ENCODE results near the gene EXOC3L1.

DNA sequence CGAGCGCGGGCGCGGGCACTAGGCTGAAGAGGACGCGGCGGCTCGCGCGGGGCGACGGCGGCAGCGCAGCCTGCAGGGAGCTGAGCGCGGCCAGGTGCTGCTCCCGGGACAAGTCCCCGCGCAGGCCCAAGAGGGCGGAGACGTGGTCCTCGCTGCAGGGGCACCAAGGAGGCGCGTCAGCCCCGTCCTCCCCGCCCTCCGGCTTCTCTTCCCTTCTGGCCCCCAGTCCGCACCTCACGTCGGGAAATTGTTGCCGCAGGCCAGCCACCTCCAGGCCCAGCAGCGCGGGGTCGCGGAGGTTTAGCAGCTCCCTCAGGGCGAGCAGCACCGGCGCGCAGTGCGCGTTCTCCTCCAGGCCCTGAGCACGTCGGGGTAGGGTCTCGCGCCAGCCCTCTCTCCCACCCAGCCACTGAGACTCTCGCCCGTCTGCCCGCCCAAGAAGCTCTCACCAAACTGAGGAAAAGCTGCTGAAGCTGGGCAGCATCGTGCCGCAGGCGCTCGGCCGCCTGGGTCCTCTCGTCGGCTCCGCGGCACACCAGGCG, 5.4 kb downstream of the EXOC3L1 start:
- TF ChIP-seq EZH2 (IDR thresholded peaks at IDR 0.05; ENCODE audit: low read length, unreplicated experiment) (no peak), EZH2phosphoT487 (IDR thresholded peaks at IDR 0.05; ENCODE audit: borderline replicate concordance, low read length) (no peak)
- TF ChIP-seq, protein P1, sequence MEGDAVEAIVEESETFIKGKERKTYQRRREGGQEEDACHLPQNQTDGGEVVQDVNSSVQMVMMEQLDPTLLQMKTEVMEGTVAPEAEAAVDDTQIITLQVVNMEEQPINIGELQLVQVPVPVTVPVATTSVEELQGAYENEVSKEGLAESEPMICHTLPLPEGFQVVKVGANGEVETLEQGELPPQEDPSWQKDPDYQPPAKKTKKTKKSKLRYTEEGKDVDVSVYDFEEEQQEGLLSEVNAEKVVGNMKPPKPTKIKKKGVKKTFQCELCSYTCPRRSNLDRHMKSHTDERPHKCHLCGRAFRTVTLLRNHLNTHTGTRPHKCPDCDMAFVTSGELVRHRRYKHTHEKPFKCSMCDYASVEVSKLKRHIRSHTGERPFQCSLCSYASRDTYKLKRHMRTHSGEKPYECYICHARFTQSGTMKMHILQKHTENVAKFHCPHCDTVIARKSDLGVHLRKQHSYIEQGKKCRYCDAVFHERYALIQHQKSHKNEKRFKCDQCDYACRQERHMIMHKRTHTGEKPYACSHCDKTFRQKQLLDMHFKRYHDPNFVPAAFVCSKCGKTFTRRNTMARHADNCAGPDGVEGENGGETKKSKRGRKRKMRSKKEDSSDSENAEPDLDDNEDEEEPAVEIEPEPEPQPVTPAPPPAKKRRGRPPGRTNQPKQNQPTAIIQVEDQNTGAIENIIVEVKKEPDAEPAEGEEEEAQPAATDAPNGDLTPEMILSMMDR (conservative IDR thresholded peaks at IDR 0.05; ENCODE audit: low read depth, low read length), result no peak
